CD14-positive monocyte (primary cell): Measurements from ENCODE around the gene TRAPPC2. TPM values are rescaled to one million over a fixed set of nuclear protein-coding genes. Genes with fewer than 3 reads are reported as not detected.

Experiments used
- DNase-seq, 3 donors: peaks; one replicate each; pipeline ENCODE4 v3.0.0-alpha.2; 2011 to 2022
- H2AFZ ChIP-seq: 2 replicates; pipeline ENCODE4 v1.6.0; 2012; ENCODE audit warnings: mild to moderate bottlenecking, low read depth, low read length, inconsistent platforms; ENCODE audit not compliant: insufficient read depth, poor library complexity, severe bottlenecking
- H3K27ac ChIP-seq, 2 donors: 1 replicate in 1 of 2; 2 replicates in 1 of 2; pipeline ENCODE4 v1.5.1; 2012 to 2013; ENCODE audit warnings: low read length in 2 of 2, control low read depth in 1 of 2, inconsistent platforms in 1 of 2, low read depth in 1 of 2, mild to moderate bottlenecking in 1 of 2
- H3K27me3 ChIP-seq, 2 donors: one replicate each; pipeline versions ENCODE4 v1.6.0 to v1.6.1; 2011 to 2013; ENCODE audit warnings: low read length in 2 of 2; ENCODE audit not compliant: control insufficient read depth in 2 of 2, insufficient read depth in 2 of 2
- H3K36me3 ChIP-seq, 2 donors: replicated peaks in 1 of 2; 1 replicate in 1 of 2; 2 replicates in 1 of 2; pipeline versions ENCODE4 v1.5.1 to v1.6.1; 2012 to 2013; ENCODE audit warnings: low read length in 2 of 2, control low read depth in 1 of 2, inconsistent platforms in 1 of 2, mild to moderate bottlenecking in 1 of 2; ENCODE audit not compliant: insufficient read depth in 2 of 2, control insufficient read depth in 1 of 2
- H3K4me1 ChIP-seq, 2 donors: 1 replicate in 1 of 2; 2 replicates in 1 of 2; pipeline versions ENCODE4 v1.5.1 to v1.6.1; 2012 to 2013; ENCODE audit warnings: low read length in 2 of 2, control low read depth in 1 of 2, inconsistent platforms in 1 of 2, mild to moderate bottlenecking in 1 of 2, moderate library complexity in 1 of 2; ENCODE audit not compliant: insufficient read depth in 2 of 2, control insufficient read depth in 1 of 2
- H3K4me2 ChIP-seq: replicated peaks from 2 replicates; pipeline ENCODE3; 2012; ENCODE audit warnings: low read length, moderate library complexity, mild to moderate bottlenecking; ENCODE audit not compliant: poor library complexity, severe bottlenecking; ENCODE audit errors: extremely low read depth
- H3K4me3 ChIP-seq, 3 experiments: fragments of 200-600 bp in 1 of 3; sonication (generic) in 1 of 3; replicated peaks in 1 of 3; 1 replicate in 2 of 3; 2 replicates in 1 of 3; pipeline ENCODE4 v1.5.1; 2011 to 2013; ENCODE audit warnings: low read length in 3 of 3, mild to moderate bottlenecking in 3 of 3, control low read depth in 2 of 3, low read depth in 2 of 3, inconsistent platforms in 1 of 3, moderate library complexity in 1 of 3
- H3K79me2 ChIP-seq: 2 replicates; pipeline ENCODE4 v1.6.0; 2012; ENCODE audit warnings: mild to moderate bottlenecking, control low read depth, inconsistent platforms, low read length, moderate library complexity; ENCODE audit not compliant: insufficient read depth
- H3K9ac ChIP-seq: 2 replicates; pipeline ENCODE4 v1.6.0; 2017; ENCODE audit warnings: low read length, mild to moderate bottlenecking; ENCODE audit not compliant: insufficient read depth, poor library complexity, severe bottlenecking
- H3K9me3 ChIP-seq, 2 donors: replicated peaks in 1 of 2; 1 replicate in 1 of 2; 2 replicates in 1 of 2; pipeline versions ENCODE4 v1.5.1 to v1.6.1; 2012 to 2013; ENCODE audit warnings: low read length in 2 of 2, control low read depth in 1 of 2; ENCODE audit not compliant: control insufficient read depth in 1 of 2, insufficient read depth in 1 of 2
- H4K20me1 ChIP-seq: 2 replicates; pipeline ENCODE4 v1.6.0; 2012; ENCODE audit warnings: mild to moderate bottlenecking, low read length, control low read depth, moderate library complexity; ENCODE audit not compliant: insufficient read depth
- H3K27ac Mint-ChIP-seq, 7 donors: one replicate each; pipeline ENCODE4 v1.8.0; 2020; ENCODE audit warnings: mild to moderate bottlenecking in 7 of 7, mixed read lengths in 7 of 7, moderate library complexity in 6 of 7, inconsistent platforms in 2 of 7
- H3K27me3 Mint-ChIP-seq, 3 donors: one replicate each; pipeline ENCODE4 v1.8.0; 2021 to 2022; ENCODE audit warnings: low read depth in 3 of 3, mild to moderate bottlenecking in 3 of 3, mixed read lengths in 3 of 3, moderate library complexity in 3 of 3, inconsistent platforms in 1 of 3
- H3K36me3 Mint-ChIP-seq, 2 donors: one replicate each; pipeline ENCODE4 v1.8.0; 2020; ENCODE audit warnings: mixed read lengths in 2 of 2, inconsistent platforms in 1 of 2, mild to moderate bottlenecking in 1 of 2
- H3K4me1 Mint-ChIP-seq: one replicate; pipeline ENCODE4 v1.8.0; 2020; ENCODE audit warnings: mild to moderate bottlenecking, mixed read lengths
- H3K4me3 Mint-ChIP-seq, 2 donors: one replicate each; pipeline ENCODE4 v1.8.0; 2020; ENCODE audit warnings: mild to moderate bottlenecking in 2 of 2, mixed read lengths in 2 of 2, moderate library complexity in 1 of 2
- H3K9me3 Mint-ChIP-seq, 7 donors: one replicate each; pipeline ENCODE4 v1.8.0; 2020 to 2022; ENCODE audit warnings: mixed read lengths in 7 of 7, mild to moderate bottlenecking in 6 of 7, moderate library complexity in 6 of 7, inconsistent platforms in 2 of 7
- CTCF ChIP-seq: fragments of 200-600 bp; IDR thresholded peaks from one replicate; pipeline ENCODE4 v1.8.0; 2022; ENCODE audit warnings: antibody characterized with exemption, mild to moderate bottlenecking
- WGBS: methylation state at CpG from one replicate; pipeline ENCODE4 v1.1.5; 2013; ENCODE audit warnings: missing lambda C conversion rate; ENCODE audit not compliant: insufficient coverage; 5-methylcytosine and 5-hydroxymethylcytosine counted together
- intact Hi-C, 2 donors: fragments of 100-400 bp; cut with micrococcal nuclease; formaldehyde crosslinking; loops; one replicate each; pipeline versions ENCODE4 v1.15.0 to v1.15.1; 2023
- polyA plus RNA-seq, 3 donors: library from polyadenylated mRNA; depleted of rRNA in 1 of 3; unstranded in 2 of 3; stranded (reverse) in 1 of 3; fragments of 300-500 nt in 2 of 3; fragments of >200 nt in 1 of 3; fragmentation: Illumina TruSeq in 2 of 3; gene quantifications; 1 replicate in 2 of 3; 2 replicates in 1 of 3; pipeline ENCODE4 v1.2.3, GENCODE V29; 2012 to 2021

The TRAPPC2 gene
- polyA plus RNA-seq, 3 donors, result 10.6 to 18.3 (median 12.2) TPM

- Histone ChIP-seq H3K9me3 (no peaks in the 10 kb centered on the region), H3K79me2 (peaks cover 99% of the 10 kb centered on the region), H3K36me3 (peaks cover 0 to 7% of the 10 kb centered on the region in 2 donors), H3K9ac (no peak overlapping the region), H4K20me1 (peaks cover 92% of the 10 kb centered on the region), H3K4me2 (no peak overlapping the region), H3K27ac (peak overlapping the region in 1 of 2 donors; percentile 45), H3K27me3 (peaks cover 0 to 2% of the 10 kb centered on the region in 2 donors), H3K4me1 (peaks cover 58 to 60% of the 10 kb centered on the region in 2 donors), H2AFZ (no peak overlapping the region), H3K4me3 (no peak overlapping the region)
- TF ChIP-seq CTCF, result no peak
- intact Hi-C loops, result loop anchor here (5.0 to 10.0 kb wide), 2 partner anchors 33 to 1175 kb away; partner anchors contain the start of genes FANCB (in 1 of the 2), MOSPD2 (in 1 of the 2), OFD1 (in 1 of the 2) and TRAPPC2 (in 1 of the 2)
- H3K36me3 Mint-ChIP-seq, result peaks cover 2 to 9% of the 10 kb centered on the region in 2 donors
- H3K4me1 Mint-ChIP-seq, result peaks cover 70% of the 10 kb centered on the region
- WGBS, result 0% methylated on average over 1 of the region's 7 CpGs
- H3K27me3 Mint-ChIP-seq, result peaks cover 0 to 9% (median 1%) of the 10 kb centered on the region in 3 donors
- H3K4me3 Mint-ChIP-seq, result peak overlapping the region in 1 of 2 donors; percentile 36
- H3K27ac Mint-ChIP-seq, result peak overlapping the region; percentile 24 to 84 (median 72)
- DNase-seq, result peak in 2 of 3 donors; percentile 33 to 60
- peaks cover 0 to 1% (median 0%) of the 10 kb centered on the region in 7 donors for H3K9me3 Mint-ChIP-seq
Observed at GRCh38 chrX:13699183-13699826, 35.1 kb downstream of the TRAPPC2 start.

- Histone ChIP-seq H3K4me3 (no peak overlapping the region), H3K36me3 (no peaks in the 10 kb centered on the region), H3K4me2 (no peak overlapping the region), H2AFZ (no peak overlapping the region), H3K79me2 (peaks cover 99% of the 10 kb centered on the region), H4K20me1 (peaks cover 90% of the 10 kb centered on the region), H3K27ac (peak overlapping the region in 1 of 2 donors; percentile 63), H3K9ac (no peak overlapping the region), H3K4me1 (peaks cover 66 to 68% of the 10 kb centered on the region in 2 donors), H3K9me3 (no peaks in the 10 kb centered on the region), H3K27me3 (peaks cover 0 to 2% of the 10 kb centered on the region in 2 donors)
- no peak overlapping the region for H3K4me3 Mint-ChIP-seq
- H3K9me3 Mint-ChIP-seq, result peaks cover 0 to 1% (median 0%) of the 10 kb centered on the region in 7 donors
- no peak for DNase-seq
- intact Hi-C loops, result loop anchor here (5.0 to 10.0 kb wide), 2 partner anchors 34 to 1176 kb away; partner anchors contain the start of genes FANCB (in 1 of the 2), MOSPD2 (in 1 of the 2), OFD1 (in 1 of the 2) and TRAPPC2 (in 1 of the 2)
- H3K27ac Mint-ChIP-seq, result peak overlapping the region in 6 of 7 donors; percentile 15 to 87 (median 80)
- peaks cover 0 to 3% of the 10 kb centered on the region in 2 donors for H3K36me3 Mint-ChIP-seq
- H3K27me3 Mint-ChIP-seq, result peaks cover 0 to 9% (median 1%) of the 10 kb centered on the region in 3 donors
- no peak for TF ChIP-seq CTCF
- H3K4me1 Mint-ChIP-seq, result peaks cover 70% of the 10 kb centered on the region
- no CpG with 5 or more reads among the region's 1 CpG for WGBS
Observed at GRCh38 chrX:13698432-13698831, 36.0 kb downstream of the TRAPPC2 start.
